K562 (cell line): ENCODE measurements around the gene ZNF516.

ENCODE experiments used
- MAFK ChIP-seq: IDR thresholded peaks from 2 replicates; pipeline ENCODE4 v1.6.1; 2011; ENCODE audit warnings: low read length, improper control_type of control experiment
- YBX1 ChIP-seq: fragments of 450-650 bp; IDR thresholded peaks from 2 replicates; pipeline ENCODE4 v1.7.1; 2016; ENCODE audit warnings: mild to moderate bottlenecking
- TF ChIP-seq, protein P1 (sequence below): sonication (generic); formaldehyde crosslinking; IDR thresholded peaks from 2 replicates; pipeline ENCODE4 v1.8.1; 2023; ENCODE audit warnings: mild to moderate bottlenecking, missing genetic modification reagents

DNA sequence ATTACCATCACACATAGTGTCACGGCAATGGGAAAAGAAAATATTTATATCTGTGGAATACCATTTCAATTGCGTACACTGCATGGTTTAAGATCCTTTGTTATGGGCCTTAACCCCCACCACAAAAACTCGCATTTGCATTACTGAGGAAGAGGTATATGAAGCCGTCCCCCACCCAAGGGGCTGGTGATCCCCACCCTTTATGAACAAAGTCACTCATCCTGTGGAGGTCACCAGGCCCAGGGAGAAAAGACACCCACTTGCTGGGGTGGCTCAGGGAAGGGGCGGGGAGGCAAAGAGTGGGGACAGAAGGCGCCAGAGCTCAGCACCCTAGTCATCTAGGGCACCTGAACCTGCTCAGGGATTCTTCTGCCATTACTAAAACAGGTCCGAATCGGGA, 133.8 kb downstream of the ZNF516 start:
- TF ChIP-seq, protein P1, sequence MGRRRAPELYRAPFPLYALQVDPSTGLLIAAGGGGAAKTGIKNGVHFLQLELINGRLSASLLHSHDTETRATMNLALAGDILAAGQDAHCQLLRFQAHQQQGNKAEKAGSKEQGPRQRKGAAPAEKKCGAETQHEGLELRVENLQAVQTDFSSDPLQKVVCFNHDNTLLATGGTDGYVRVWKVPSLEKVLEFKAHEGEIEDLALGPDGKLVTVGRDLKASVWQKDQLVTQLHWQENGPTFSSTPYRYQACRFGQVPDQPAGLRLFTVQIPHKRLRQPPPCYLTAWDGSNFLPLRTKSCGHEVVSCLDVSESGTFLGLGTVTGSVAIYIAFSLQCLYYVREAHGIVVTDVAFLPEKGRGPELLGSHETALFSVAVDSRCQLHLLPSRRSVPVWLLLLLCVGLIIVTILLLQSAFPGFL: no peak
- TF ChIP-seq MAFK: no peak
- no peak for TF ChIP-seq YBX1
